ENCODE data around the gene TUBGCP2. TPM values are rescaled to one million over a fixed set of nuclear protein-coding genes. Genes with fewer than 3 reads are reported as not detected.
A peak's percentile ranks its signal among the peaks of the same experiment; 100 is the strongest.

TUBGCP2 gene
- total RNA-seq, 1 experiment from 2014 or later: 52.4 TPM

DNA sequence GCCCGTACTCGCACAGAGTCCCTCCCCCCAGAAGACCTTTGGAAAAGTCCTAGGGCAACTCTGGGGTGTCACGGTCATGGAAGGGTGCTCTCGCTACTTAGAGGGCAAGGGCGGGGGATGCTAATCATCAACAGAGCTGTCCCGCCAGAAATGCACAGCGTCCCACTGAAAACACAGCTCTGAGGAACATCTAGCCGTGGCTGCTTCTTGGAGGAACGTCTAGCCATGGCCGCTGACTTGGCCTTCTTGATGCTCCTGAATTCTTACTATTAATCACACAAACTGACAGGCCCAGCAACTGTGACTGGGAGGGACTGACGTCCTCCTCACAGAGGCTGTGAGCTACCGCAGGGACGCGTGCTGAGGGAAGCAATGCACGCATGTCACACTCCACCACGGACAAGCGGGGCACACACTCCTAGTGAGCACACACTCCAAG is 1.7 kb downstream of the TUBGCP2 start:
- H3K27ac ChIP-seq (ENCODE audit: insufficient read length, low read depth, low read length): no peak overlapping the region
- no peak overlapping the region for H2AK5ac ChIP-seq (ENCODE audit: insufficient read length, low read length)
- no peaks in the 10 kb centered on the region for H3K27me3 ChIP-seq (ENCODE audit: insufficient read depth, low read length)
- H3K23ac ChIP-seq (ENCODE audit: insufficient read length, low read depth, low read length): no peak overlapping the region
- H3K27me3 Mint-ChIP-seq (ENCODE audit: low read depth): no peaks in the 10 kb centered on the region
- H3K23me2 ChIP-seq (ENCODE audit: insufficient read length, low read depth, low read length, poor library complexity, severe bottlenecking): peaks cover 9% of the 10 kb centered on the region
- peaks cover 11 to 14% of the 10 kb centered on the region in 2 experiments for H3K4me1 Mint-ChIP-seq
- H3K36me3 Mint-ChIP-seq (ENCODE audit: insufficient read depth in 1 of 3, low read depth in 3 of 3): peaks cover 6 to 31% (median 21%) of the 10 kb centered on the region in 3 experiments
- no CpG with 5 or more reads among the region's 17 CpGs for WGBS (ENCODE audit: extremely low coverage, insufficient read length, low lambda C conversion rate)
- H2BK15ac ChIP-seq (ENCODE audit: low read depth, low read length): no peak overlapping the region
- no peak for DNase-seq
- TF ChIP-seq, protein P1, sequence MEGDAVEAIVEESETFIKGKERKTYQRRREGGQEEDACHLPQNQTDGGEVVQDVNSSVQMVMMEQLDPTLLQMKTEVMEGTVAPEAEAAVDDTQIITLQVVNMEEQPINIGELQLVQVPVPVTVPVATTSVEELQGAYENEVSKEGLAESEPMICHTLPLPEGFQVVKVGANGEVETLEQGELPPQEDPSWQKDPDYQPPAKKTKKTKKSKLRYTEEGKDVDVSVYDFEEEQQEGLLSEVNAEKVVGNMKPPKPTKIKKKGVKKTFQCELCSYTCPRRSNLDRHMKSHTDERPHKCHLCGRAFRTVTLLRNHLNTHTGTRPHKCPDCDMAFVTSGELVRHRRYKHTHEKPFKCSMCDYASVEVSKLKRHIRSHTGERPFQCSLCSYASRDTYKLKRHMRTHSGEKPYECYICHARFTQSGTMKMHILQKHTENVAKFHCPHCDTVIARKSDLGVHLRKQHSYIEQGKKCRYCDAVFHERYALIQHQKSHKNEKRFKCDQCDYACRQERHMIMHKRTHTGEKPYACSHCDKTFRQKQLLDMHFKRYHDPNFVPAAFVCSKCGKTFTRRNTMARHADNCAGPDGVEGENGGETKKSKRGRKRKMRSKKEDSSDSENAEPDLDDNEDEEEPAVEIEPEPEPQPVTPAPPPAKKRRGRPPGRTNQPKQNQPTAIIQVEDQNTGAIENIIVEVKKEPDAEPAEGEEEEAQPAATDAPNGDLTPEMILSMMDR (conservative IDR thresholded peaks at IDR 0.05): no peak
- no peak overlapping the region for H4K91ac ChIP-seq (ENCODE audit: insufficient read length, low read depth, low read length)
- H3K9me3 ChIP-seq (ENCODE audit: control insufficient read depth, low read depth, low read length): no peaks in the 10 kb centered on the region
- H3K18ac ChIP-seq (ENCODE audit: insufficient read length, low read depth, low read length): no peak overlapping the region
- peaks cover 9% of the 10 kb centered on the region; the same call in 1 of the 2 replicates for H3K79me2 ChIP-seq (ENCODE audit: insufficient read depth, low read length)
- H3T11ph ChIP-seq (ENCODE audit: low read length): no peak overlapping the region
- H3K27ac Mint-ChIP-seq: 0 out of 7 replicates have a peak overlapping the region, but pooled peaks of 1 of the 3 experiments have one; percentile 36
- no peak overlapping the region for H3K9ac ChIP-seq (ENCODE audit: extremely low read depth, insufficient read length, low read length)
- H2BK120ac ChIP-seq (ENCODE audit: low read depth, low read length, poor library complexity, severe bottlenecking): no peak overlapping the region
- no peak overlapping the region for H3K4me2 ChIP-seq (ENCODE audit: insufficient read depth, insufficient read length, low read length)
- H3K4me1 ChIP-seq (ENCODE audit: insufficient read depth, low read length): no peaks in the 10 kb centered on the region
- H3K4ac ChIP-seq (ENCODE audit: low read depth, low read length): no peak overlapping the region
- H2BK5ac ChIP-seq (ENCODE audit: insufficient read length, low read length): no peak overlapping the region
- no peak overlapping the region for H3K14ac ChIP-seq (ENCODE audit: insufficient read depth, low read length)
- H2AFZ ChIP-seq (ENCODE audit: low read length): no peak overlapping the region
- no peaks in the 10 kb centered on the region; a peak in 4 of 5 replicates for H3K9me3 Mint-ChIP-seq
- no peak overlapping the region for H2BK20ac ChIP-seq (ENCODE audit: low read depth, low read length, poor library complexity, severe bottlenecking)
- peak overlapping the region; percentile 93 to 97; a peak in 4 of 5 replicates for H3K4me3 Mint-ChIP-seq
- no peaks in the 10 kb centered on the region for H4K20me1 ChIP-seq (ENCODE audit: control insufficient read depth, insufficient read depth, insufficient read length)
- H2BK12ac ChIP-seq (ENCODE audit: insufficient read length, low read depth, low read length): no peak overlapping the region
- H4K8ac ChIP-seq (replicated peaks; ENCODE audit: insufficient read length, low read depth, low read length): no peak overlapping the region
- H4K5ac ChIP-seq (ENCODE audit: insufficient read length, low read depth, low read length): no peak overlapping the region
- no peak overlapping the region for H3K56ac ChIP-seq (ENCODE audit: insufficient read length, low read depth, low read length)
- peaks cover 14% of the 10 kb centered on the region for H3K79me1 ChIP-seq (ENCODE audit: insufficient read depth, low read depth, low read length, poor library complexity, severe bottlenecking)

Data from H9 (cell line).